ENCODE data around the gene PAXX.
"Not testable (repeated sequence)": the region's sequence is repeated elsewhere in the genome, so short reads cannot be mapped to it uniquely, and the experiment has no call there.

Gene PAXX

GRCh38 chr9:136983167-136983566 is 9.1 kb upstream of the PAXX start:
- no peak for DNase-seq (ENCODE audit: low read depth)

GRCh38 chr9:136983656-136984314 is 8.4 kb upstream of the PAXX start:
- no peak for DNase-seq (ENCODE audit: low read depth)

GRCh38 chr9:136984464-136985026 is 7.7 kb upstream of the PAXX start:
- no peak for DNase-seq (ENCODE audit: low read depth)

- no peak for DNase-seq (ENCODE audit: low read depth)
These were observed 7.1 kb upstream of the PAXX start for GRCh38 chr9:136985027-136985602.

GRCh38 chr9:136985853-136986252 is 6.4 kb upstream of the PAXX start:
- DNase-seq (ENCODE audit: low read depth): no peak

GRCh38 chr9:136988872-136989271 is 3.4 kb upstream of the PAXX start:
- no peak for DNase-seq (ENCODE audit: low read depth)

GRCh38 chr9:136990242-136990911 is 1.8 kb upstream of the PAXX start:
- no peak for DNase-seq (ENCODE audit: low read depth)

- no peak for DNase-seq (ENCODE audit: low read depth)
These were observed 672 bp downstream of the PAXX start for GRCh38 chr9:136992819-136993369.

GRCh38 chr9:136994180-136994887 is 2.1 kb downstream of the PAXX start:
- no peak for DNase-seq (ENCODE audit: low read depth)

- DNase-seq (ENCODE audit: low read depth): no peak
These were observed 2.6 kb downstream of the PAXX start for GRCh38 chr9:136994888-136995230.

- DNase-seq (ENCODE audit: low read depth): no peak
These were observed 3.1 kb downstream of the PAXX start for GRCh38 chr9:136995362-136995761.

GRCh38 chr9:136995772-136996311 is 3.6 kb downstream of the PAXX start:
- DNase-seq (ENCODE audit: low read depth): peak; percentile 23

GRCh38 chr9:136996361-136997292 is 4.4 kb downstream of the PAXX start, which contains the start of gene CLIC3:
Gene CLIC3 (minus strand): TSS chr9:136996568. CDS start chr9:136996543, 25 bp downstream.
- peak; percentile 30 for DNase-seq (ENCODE audit: low read depth)

GRCh38 chr9:136997371-136997770 is 5.1 kb downstream of the PAXX start:
- DNase-seq (ENCODE audit: low read depth): no peak

- DNase-seq (ENCODE audit: low read depth): no peak
These were observed 5.6 kb downstream of the PAXX start for GRCh38 chr9:136997830-136998234.

GRCh38 chr9:137000177-137000930 is 8.1 kb downstream of the PAXX start:
- peak; percentile 38 for DNase-seq (ENCODE audit: low read depth)

GRCh38 chr9:137001857-137002645 is 9.8 kb downstream of the PAXX start:
- no peak for DNase-seq (ENCODE audit: low read depth)

- no peak for DNase-seq (ENCODE audit: low read depth)
These were observed 10.4 kb downstream of the PAXX start for GRCh38 chr9:137002646-137003041.

- DNase-seq (ENCODE audit: low read depth): not testable (repeated sequence)
These were observed 12.1 kb downstream of the PAXX start for GRCh38 chr9:137004285-137004684.

Data from ELR (cell line).